ENCODE measurements around the gene CRLF1. TPM values are rescaled to one million over a fixed set of nuclear protein-coding genes. Genes with fewer than 3 reads are reported as not detected.

The CRLF1 gene
- total and polyA plus RNA-seq, 2 of the 8 experiments (the other 6 are each of a cell fraction or from before 2014, with no cell fraction given): 7.2 to 10.3 TPM

DNA sequence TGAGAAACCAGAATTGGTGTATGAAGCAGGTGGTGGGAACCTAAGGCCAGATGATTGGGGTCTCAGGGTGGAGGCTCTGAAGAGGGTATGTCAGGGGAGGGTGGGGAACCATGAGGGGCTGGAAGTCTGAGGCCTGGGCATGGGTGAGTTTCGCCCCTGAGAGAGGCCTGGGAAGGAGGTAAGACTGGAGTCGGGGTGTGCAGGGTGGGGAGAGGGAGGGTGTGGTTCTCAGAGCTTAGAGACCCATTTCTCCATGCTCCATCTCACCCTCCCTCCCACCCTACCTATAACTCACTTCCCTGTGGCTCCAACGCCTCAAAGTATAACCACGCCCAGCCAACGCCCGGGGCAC, 29.2 kb upstream of the CRLF1 start:
- Histone ChIP-seq H3K79me2 (ENCODE audit: control insufficient read depth in 1 of 2, insufficient read depth in 2 of 2, low read length in 2 of 2) (peaks cover 4% of the 10 kb centered on the region in 2 experiments), H4K8ac (ENCODE audit: extremely low read depth, insufficient read depth, low read length) (no peak overlapping the region), H3K4me1 (replicated peaks in 1 of 4; ENCODE audit: control insufficient read depth in 3 of 4, insufficient read depth in 4 of 4, low read length in 3 of 4) (peaks cover 4 to 9% (median 4%) of the 10 kb centered on the region in 4 experiments; a peak in 5 of 7 replicates), H2BK5ac (ENCODE audit: low read depth, low read length) (no peak overlapping the region; the same call in 1 of the 2 replicates), H2AK5ac (ENCODE audit: low read depth, low read length) (no peak overlapping the region), H3K36me3 (ENCODE audit: control insufficient read depth in 2 of 4, insufficient read depth in 4 of 4, low read length in 3 of 4) (no peaks in the 10 kb centered on the region), H3K9me3 (ENCODE audit: insufficient read depth in 2 of 2, low read depth in 1 of 2, low read length in 1 of 2) (no peaks in the 10 kb centered on the region), H3K4me3 (ENCODE audit: extremely low read depth in 1 of 4, insufficient read depth in 2 of 4, low read depth in 3 of 4, low read length in 4 of 4) (peak overlapping the region in 2 of 4 experiments; percentile 7 to 40; a peak in 2 of 8 replicates), H2BK20ac (ENCODE audit: low read length) (0 out of 2 replicates have a peak overlapping the region, but pooled peaks have one; percentile 18), H3K9ac (replicated peaks in 1 of 4; ENCODE audit: extremely low read depth in 1 of 4, low read depth in 3 of 4, low read length in 3 of 4) (no peak overlapping the region), H3K56ac (replicated peaks; ENCODE audit: insufficient read length, low read depth, low read length) (no peak overlapping the region), H3K27ac (ENCODE audit: low read depth, low read length) (no peak overlapping the region), H3K27me3 (replicated peaks in 1 of 4; ENCODE audit: control insufficient read depth in 3 of 4, extremely low read depth in 1 of 4, insufficient read depth in 3 of 4, low read length in 3 of 4) (peaks cover 0 to 11% (median 5%) of the 10 kb centered on the region in 4 experiments; a peak in 4 of 7 replicates), H3K79me1 (ENCODE audit: low read depth, low read length) (peaks cover 7% of the 10 kb centered on the region), H2AFZ (ENCODE audit: low read length) (no peak overlapping the region), H2BK12ac (ENCODE audit: low read depth, low read length) (no peak overlapping the region), H3K23ac (ENCODE audit: insufficient read length) (no peak overlapping the region), H4K91ac (replicated peaks; ENCODE audit: insufficient read length, low read length) (peak overlapping the region; percentile 73), H3K4me2 (ENCODE audit: insufficient read depth in 1 of 2, low read depth in 2 of 2, low read length in 2 of 2) (peak overlapping the region; percentile 52 to 57), H4K20me1 (replicated peaks in 1 of 2; ENCODE audit: control insufficient read depth in 1 of 2, insufficient read depth in 2 of 2, low read length in 2 of 2) (peaks cover 0 to 6% of the 10 kb centered on the region in 2 experiments), H2BK120ac (replicated peaks; ENCODE audit: low read depth, low read length) (no peak overlapping the region), H3K23me2 (ENCODE audit: low read depth, low read length) (peaks cover 8% of the 10 kb centered on the region; the same call in 1 of the 2 replicates), H3K4ac (replicated peaks; ENCODE audit: insufficient read length, low read depth, low read length) (peak overlapping the region; percentile 69), H2BK15ac (ENCODE audit: low read length) (no peak overlapping the region), H4K5ac (ENCODE audit: insufficient read length, low read depth, low read length) (peak overlapping the region; percentile 19), H3K18ac (ENCODE audit: extremely low read depth, low read length) (no peak overlapping the region), H3K14ac (ENCODE audit: insufficient read length) (no peak overlapping the region)
- FAIRE-seq (no peak), DNase-seq (ENCODE audit: low read depth in 1 of 2, low spot score in 2 of 2) (no peak)
- WGBS, 2 experiments (ENCODE audit: extremely low coverage in 1 of 2, insufficient coverage in 1 of 2, insufficient read length in 1 of 2, insufficient replicate concordance in 2 of 2, low coverage in 1 of 2, low lambda C conversion rate in 2 of 2, missing lambda C conversion rate in 1 of 2): 11% methylated on average over 3 of the region's 6 CpGs; no CpG with 5 or more reads in 1 of the 2 experiments
- POLR2A ChIA-PET (ENCODE audit: partially characterized antibody): interaction anchor here (1.0 to 2.3 kb wide), 4 partner anchors 12 to 41 kb away, joined by 3 to 9 read pairs (median 3); no protein-coding TSS in a partner anchor
- TF ChIP-seq, protein P1, sequence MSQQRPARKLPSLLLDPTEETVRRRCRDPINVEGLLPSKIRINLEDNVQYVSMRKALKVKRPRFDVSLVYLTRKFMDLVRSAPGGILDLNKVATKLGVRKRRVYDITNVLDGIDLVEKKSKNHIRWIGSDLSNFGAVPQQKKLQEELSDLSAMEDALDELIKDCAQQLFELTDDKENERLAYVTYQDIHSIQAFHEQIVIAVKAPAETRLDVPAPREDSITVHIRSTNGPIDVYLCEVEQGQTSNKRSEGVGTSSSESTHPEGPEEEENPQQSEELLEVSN (IDR thresholded peaks at IDR 0.05): peak; percentile 27; the same call in 1 of the 2 replicates
- no peak for TF ChIP-seq HDAC2 (IDR thresholded peaks at IDR 0.05; ENCODE audit: borderline replicate concordance in 1 of 2, low read depth in 2 of 2, low read length in 2 of 2)
- CTCF ChIA-PET (ENCODE audit: partially characterized antibody): interaction anchor here (0.6 to 1.3 kb wide), 7 partner anchors 10 to 116 kb away, joined by 3 to 6 read pairs (median 3); no protein-coding TSS in a partner anchor

Data from H1 (cell line).